Vagina (tissue), 2 donors: Measurements from ENCODE around the gene TICAM1.
"Not testable (repeated sequence)": the region's sequence is repeated elsewhere in the genome, so short reads cannot be mapped to it uniquely, and the experiment has no call there.

Experiments
- CTCF ChIP-seq, 3 experiments: fragments of 450-650 bp in 2 of 3; fragments of 200-600 bp in 1 of 3; sonication (generic) in 1 of 3; IDR thresholded peaks; one replicate each; pipeline ENCODE4 v1.5.1; 2017 to 2019; ENCODE audit warnings: antibody characterized with exemption in 3 of 3, mild to moderate bottlenecking in 2 of 3, moderate library complexity in 2 of 3
- POLR2A ChIP-seq, 2 donors: fragments of 450-650 bp; IDR thresholded peaks; one replicate each; pipeline ENCODE4 v1.6.1; 2017; ENCODE audit warnings: antibody characterized with exemption in 2 of 2, mild to moderate bottlenecking in 2 of 2, moderate library complexity in 2 of 2

GRCh38 chr19:4853506-4853905 is 22.0 kb upstream of the TICAM1 start:
- not testable (repeated sequence) for TF ChIP-seq CTCF, POLR2A (IDR thresholded peaks at IDR 0.05)
